HG03108 (cell line): ENCODE data around the gene PTPRM.

Experiments used
- ATAC-seq: cut with Tn5 transposase; IDR thresholded peaks from one replicate; pipeline ENCODE4 v1.9.1; 2021; ENCODE audit warnings: moderate library complexity; ENCODE audit not compliant: unreplicated experiment

The PTPRM gene

GRCh38 chr18:8448130-8448529, 881.0 kb downstream of the PTPRM start:
- ATAC-seq, result no peak

- no peak for ATAC-seq
Measured at GRCh38 chr18:8450013-8450412, 882.9 kb downstream of the PTPRM start.

- ATAC-seq, result no peak
Measured at GRCh38 chr18:8450898-8451665, 884.0 kb downstream of the PTPRM start.

- no peak for ATAC-seq
Measured at GRCh38 chr18:8453528-8453927, 886.4 kb downstream of the PTPRM start.

DNA sequence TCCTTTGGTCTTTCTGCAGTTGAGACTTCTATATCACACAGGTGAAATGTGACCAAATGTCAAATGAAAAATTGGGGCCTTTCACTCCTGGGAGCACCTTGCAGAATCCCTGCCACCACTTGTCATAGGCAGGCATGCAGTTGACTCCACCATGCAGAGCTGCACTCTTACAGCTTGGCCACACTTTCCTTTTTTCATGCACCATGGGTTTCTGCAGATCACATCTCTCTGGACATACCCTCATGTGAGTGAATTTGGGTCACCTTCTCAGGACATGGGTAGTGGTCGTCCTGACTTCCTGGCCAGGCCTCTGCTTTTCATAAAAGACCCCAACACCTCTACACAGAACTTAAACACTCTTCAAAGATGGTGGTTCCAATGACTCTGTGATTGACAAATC, 887.0 kb downstream of the PTPRM start:
- no peak for ATAC-seq

DNA sequence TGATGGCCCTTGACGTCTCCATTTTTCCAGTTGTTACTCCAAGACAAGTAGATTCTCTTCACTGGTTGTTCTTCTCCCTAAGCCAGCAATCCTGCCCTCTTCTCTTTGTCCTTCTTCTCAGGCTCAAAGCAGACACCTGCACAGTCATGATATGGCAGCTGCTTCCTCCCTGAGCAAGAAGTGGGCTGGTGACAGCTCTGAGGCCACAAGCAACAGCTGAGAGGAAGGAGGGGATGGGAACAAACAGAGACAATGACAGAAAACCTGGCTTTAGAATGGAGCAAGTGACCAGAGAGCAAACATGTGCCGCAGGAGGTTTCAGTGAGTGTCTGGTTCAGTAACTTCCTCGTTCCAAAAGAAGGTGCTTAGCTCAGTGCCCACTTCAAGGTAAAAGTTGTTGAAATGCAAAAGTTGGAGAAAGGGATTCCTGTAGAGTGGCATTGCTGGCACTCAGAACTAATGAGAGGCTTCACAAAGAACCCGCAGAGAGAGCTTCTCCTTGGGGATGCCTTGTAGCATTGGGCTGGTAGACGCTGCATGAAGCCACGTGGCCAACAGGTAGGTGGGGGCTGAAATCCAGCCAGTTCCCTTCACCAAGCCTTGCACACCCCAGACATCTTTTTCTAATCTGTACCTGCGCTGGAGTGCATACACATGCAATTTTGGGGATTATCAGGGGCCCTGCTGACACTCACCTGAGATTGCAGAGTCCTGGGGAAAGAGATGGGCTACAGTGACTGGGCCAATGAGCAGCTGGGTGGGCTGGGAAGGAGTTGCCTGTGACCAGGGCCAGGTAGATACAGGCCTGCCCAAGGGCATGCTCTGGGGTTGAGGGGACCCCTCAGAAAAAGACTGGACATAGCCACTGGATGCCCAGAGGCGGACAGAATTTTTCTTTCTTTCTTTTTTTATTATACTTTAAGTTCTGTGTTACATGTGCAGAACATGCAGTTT, 888.8 kb downstream of the PTPRM start:
- ATAC-seq, result no peak
